SK-N-SH (cell line): ENCODE measurements around the gene ADIPOR2.

Experiments
- CHD2 ChIP-seq: fragments of 150-350 bp; IDR thresholded peaks from 2 replicates; pipeline ENCODE4 v1.6.1; 2018; ENCODE audit warnings: low read length; ENCODE audit not compliant: partially characterized antibody
- CTCF ChIP-seq: fragments of 200-600 bp; sonication (generic); IDR thresholded peaks from 2 replicates; pipeline ENCODE4 v1.6.1; 2017; ENCODE audit warnings: antibody characterized with exemption, mild to moderate bottlenecking, moderate library complexity
- FOSL2 ChIP-seq: IDR thresholded peaks from 2 replicates; pipeline ENCODE4 v1.4.0; 2012; ENCODE audit warnings: low read depth, mild to moderate bottlenecking, moderate library complexity, borderline replicate concordance
- FOXM1 ChIP-seq: IDR thresholded peaks from 2 replicates; pipeline ENCODE4 v1.4.0; 2012; ENCODE audit warnings: low read depth, mild to moderate bottlenecking
- MAX ChIP-seq: IDR thresholded peaks from 2 replicates; pipeline ENCODE4 v1.4.0; 2012; ENCODE audit warnings: low read depth
- MXI1 ChIP-seq: IDR thresholded peaks from 2 replicates; pipeline ENCODE4 v1.6.1; 2012; ENCODE audit warnings: mild to moderate bottlenecking, low read depth, low read length, improper control_type of control experiment
- RAD21 ChIP-seq: IDR thresholded peaks from 2 replicates; pipeline ENCODE4 v1.6.1; 2012; ENCODE audit warnings: mild to moderate bottlenecking, low read length
- SMC3 ChIP-seq: IDR thresholded peaks from 2 replicates; pipeline ENCODE4 v1.6.1; 2012; ENCODE audit warnings: low read depth, low read length, improper control_type of control experiment
- TAF1 ChIP-seq: IDR thresholded peaks from 2 replicates; pipeline ENCODE4 v1.6.1; 2012; ENCODE audit warnings: low read depth, mild to moderate bottlenecking, low read length, moderate library complexity, borderline replicate concordance
- TCF12 ChIP-seq: IDR thresholded peaks from 2 replicates; pipeline ENCODE4 v1.4.0; 2012
- YY1 ChIP-seq: IDR thresholded peaks from 2 replicates; pipeline ENCODE4 v1.4.0; 2012; ENCODE audit warnings: low read depth, mild to moderate bottlenecking

- no peak for TF ChIP-seq TAF1
- no peak for TF ChIP-seq MAX
- no peak for TF ChIP-seq TCF12
- TF ChIP-seq CTCF: no peak
- no peak for TF ChIP-seq FOXM1
- TF ChIP-seq SMC3: no peak
- TF ChIP-seq FOSL2: no peak
- no peak for TF ChIP-seq YY1
- TF ChIP-seq MXI1: no peak
- peak; percentile 47 for TF ChIP-seq RAD21
- TF ChIP-seq CHD2: no peak
Measured at GRCh38 chr12:1698720-1699119, 7.8 kb downstream of the ADIPOR2 start.
